DMS 273 treated with DMSO at 0.1 percent for 48 hours (cell line): ENCODE results near the gene DAB2IP.

ENCODE experiments used
- DNase-seq: peaks from one replicate; lab custom pipeline; 2025; lab: John Stamatoyannopoulos, UW

The DAB2IP gene

GRCh38 chr9:121626012-121626411, 25.4 kb upstream of the DAB2IP start:
- DNase-seq: no peak

GRCh38 chr9:121627427-121627826, 24.0 kb upstream of the DAB2IP start:
- DNase-seq: no peak

- no peak for DNase-seq
Measured at GRCh38 chr9:121628401-121628800, 23.0 kb upstream of the DAB2IP start.

- no peak for DNase-seq
Measured at GRCh38 chr9:121631115-121631514, 20.3 kb upstream of the DAB2IP start.

GRCh38 chr9:121631978-121632418, 19.4 kb upstream of the DAB2IP start:
- no peak for DNase-seq

GRCh38 chr9:121633119-121633714, 18.2 kb upstream of the DAB2IP start:
- DNase-seq: no peak

GRCh38 chr9:121633736-121634135, 17.7 kb upstream of the DAB2IP start:
- DNase-seq: no peak

GRCh38 chr9:121634329-121635261, 16.8 kb upstream of the DAB2IP start:
- DNase-seq: no peak

GRCh38 chr9:121635300-121635876, 16.0 kb upstream of the DAB2IP start:
- no peak for DNase-seq

- DNase-seq: no peak
Measured at GRCh38 chr9:121636341-121636865, 15.0 kb upstream of the DAB2IP start.

- no peak for DNase-seq
Measured at GRCh38 chr9:121636978-121637712, 14.3 kb upstream of the DAB2IP start.

- DNase-seq: peak; percentile 52
Measured at GRCh38 chr9:121637713-121638220, 13.7 kb upstream of the DAB2IP start.

- DNase-seq: no peak
Measured at GRCh38 chr9:121638399-121638798, 13.0 kb upstream of the DAB2IP start.

- DNase-seq: no peak
Measured at GRCh38 chr9:121638901-121639592, 12.4 kb upstream of the DAB2IP start.

GRCh38 chr9:121639619-121640018, 11.8 kb upstream of the DAB2IP start:
- DNase-seq: no peak

- DNase-seq: no peak
Measured at GRCh38 chr9:121640076-121640475, 11.4 kb upstream of the DAB2IP start.

- DNase-seq: no peak
Measured at GRCh38 chr9:121640491-121641223, 10.8 kb upstream of the DAB2IP start.

- no peak for DNase-seq
Measured at GRCh38 chr9:121641224-121641611, 10.2 kb upstream of the DAB2IP start.

- no peak for DNase-seq
Measured at GRCh38 chr9:121642758-121643157, 8.7 kb upstream of the DAB2IP start.

- no peak for DNase-seq
Measured at GRCh38 chr9:121643473-121643872, 8.0 kb upstream of the DAB2IP start.
